ENCODE results near the gene MARK3. TPM values are rescaled to one million over a fixed set of nuclear protein-coding genes. Genes with fewer than 3 reads are reported as not detected.

The MARK3 gene
- total and polyA plus RNA-seq, 2 of the 4 experiments (the other 2 are of a cell fraction): 78.5 to 80.5 TPM

GRCh38 chr14:103343905-103344797 is 41.1 kb upstream of the MARK3 start:
- Histone ChIP-seq H2AK5ac (ENCODE audit: low read depth, low read length) (no peak overlapping the region), H3K9ac (ENCODE audit: low read depth, low read length) (no peak overlapping the region), H3K4me2 (ENCODE audit: low read depth, low read length) (no peak overlapping the region), H2BK20ac (ENCODE audit: low read depth, low read length) (no peak overlapping the region), H3K4me3 (ENCODE audit: insufficient read depth, low read depth, low read length) (no peak overlapping the region), H3K14ac (replicated peaks; ENCODE audit: low read depth, low read length) (no peak overlapping the region), H3K79me1 (ENCODE audit: low read depth in 1 of 2, low read length in 2 of 2) (peaks cover 22 to 37% of the 10 kb centered on the region in 2 experiments), H2BK120ac (ENCODE audit: low read depth, low read length) (no peak overlapping the region), H3K9me1 (ENCODE audit: insufficient read depth, low read length) (peaks cover 3% of the 10 kb centered on the region; the same call in 1 of the 2 replicates), H4K20me1 (ENCODE audit: insufficient read depth, low read length) (peaks cover 33% of the 10 kb centered on the region), H2AFZ (replicated peaks; ENCODE audit: low read length, poor library complexity) (no peak overlapping the region), H3K36me3 (ENCODE audit: control insufficient read depth, insufficient read depth, low read length) (peaks cover 48% of the 10 kb centered on the region), H3K56ac (ENCODE audit: extremely low read depth, insufficient read depth, low read length) (no peak overlapping the region), H2BK5ac (ENCODE audit: low read depth, low read length, poor library complexity, severe bottlenecking) (no peak overlapping the region), H3K4ac (ENCODE audit: low read depth, low read length) (no peak overlapping the region), H3K4me1 (ENCODE audit: control insufficient read depth, insufficient read depth, low read length) (no peaks in the 10 kb centered on the region; the same call in 1 of the 2 replicates), H3K9me3 (ENCODE audit: control insufficient read depth, insufficient read depth, low read length) (no peaks in the 10 kb centered on the region), H4K8ac (ENCODE audit: low read depth in 2 of 2, low read length in 2 of 2) (no peak overlapping the region), H3K23ac (ENCODE audit: low read depth, low read length) (no peak overlapping the region), H2AK9ac (replicated peaks; ENCODE audit: low read depth, low read length, poor library complexity) (no peak overlapping the region), H3K27me3 (ENCODE audit: control insufficient read depth, insufficient read depth, low read length) (no peaks in the 10 kb centered on the region), H3K27ac (ENCODE audit: insufficient read depth, low read length) (no peak overlapping the region), H3K18ac (ENCODE audit: low read depth, low read length) (no peak overlapping the region), H4K91ac (ENCODE audit: insufficient read depth, low read depth, low read length) (no peak overlapping the region), H4K5ac (ENCODE audit: low read depth, low read length) (no peak overlapping the region), H2BK15ac (ENCODE audit: low read depth, low read length) (no peak overlapping the region)
- intact Hi-C loops (cut with micrococcal nuclease) (loop anchor here (2.0 kb wide), 1 partner anchor 47 kb away; no protein-coding TSS in a partner anchor), in situ Hi-C loops (cut with MboI; ENCODE audit: low sequenced_read_pairs) (no loop called here), dilution Hi-C loops (cut with HindIII; ENCODE audit: low sequenced_read_pairs, unreplicated experiment) (no loop called here)
- POLR2A ChIA-PET (ENCODE audit: unreplicated experiment): interaction anchor here (0.6 to 0.7 kb wide), 2 partner anchors 27 to 46 kb away, joined by 3 to 5 read pairs; no protein-coding TSS in a partner anchor
- no TSS peak for BruUV-seq (replicated peaks)
- DNase-seq (no peak), ATAC-seq (ENCODE audit: low read depth) (no peak)
- CTCF ChIA-PET: interaction anchor here (0.8 kb wide), 1 partner anchor 47 kb away, joined by 3 read pairs; no protein-coding TSS in a partner anchor
- TF ChIP-seq POLR2A (IDR thresholded peaks at IDR 0.05; ENCODE audit: low read depth, low read length) (no peak), MXI1 (IDR thresholded peaks at IDR 0.05; ENCODE audit: borderline replicate concordance, low read depth, low read length) (no peak), CHD1 (IDR thresholded peaks at IDR 0.05; ENCODE audit: low read depth, low read length) (no peak), SMC3 (IDR thresholded peaks at IDR 0.05; ENCODE audit: low read depth, low read length) (no peak), USF2 (IDR thresholded peaks at IDR 0.05; ENCODE audit: low read depth, low read length) (no peak), NFE2L2 (IDR thresholded peaks at IDR 0.05; ENCODE audit: low read depth, low read length) (no peak), MAFK (IDR thresholded peaks at IDR 0.05; ENCODE audit: low read depth, low read length) (no peak), RCOR1 (IDR thresholded peaks at IDR 0.05; ENCODE audit: insufficient replicate concordance, low read length) (no peak), CEBPB (IDR thresholded peaks at IDR 0.05; ENCODE audit: low read depth, low read length) (no peak), ELK1 (IDR thresholded peaks at IDR 0.05; ENCODE audit: borderline replicate concordance, low read depth, low read length) (no peak)
- WGBS, 2 experiments (ENCODE audit: extremely low coverage in 2 of 2, insufficient read length in 1 of 2): 100% methylated on average over 1 of the region's 5 CpGs; no CpG with 5 or more reads in 1 of the 2 experiments

Measured in IMR-90 (cell line).